ENCODE data around the gene KIAA0232. TPM values are rescaled to one million over a fixed set of nuclear protein-coding genes. Genes with fewer than 3 reads are reported as not detected.

KIAA0232 gene
- total RNA-seq, 1 experiment from 2014 or later = 28.5 TPM

- Mint-ChIP-seq H3K36me3 (ENCODE audit: insufficient read depth in 1 of 3, low read depth in 3 of 3) (peaks cover 4 to 22% (median 16%) of the 10 kb centered on the region in 3 experiments; a peak in 5 of 7 replicates), H3K9me3 (no peaks in the 10 kb centered on the region), H3K4me3 (no peak overlapping the region), H3K27ac (no peak overlapping the region), H3K27me3 (ENCODE audit: low read depth) (no peaks in the 10 kb centered on the region), H3K4me1 (peaks cover 22 to 27% of the 10 kb centered on the region in 2 experiments)
- H2BK20ac ChIP-seq (ENCODE audit: low read depth, low read length, poor library complexity, severe bottlenecking) = no peak overlapping the region
- TF ChIP-seq, protein P1, sequence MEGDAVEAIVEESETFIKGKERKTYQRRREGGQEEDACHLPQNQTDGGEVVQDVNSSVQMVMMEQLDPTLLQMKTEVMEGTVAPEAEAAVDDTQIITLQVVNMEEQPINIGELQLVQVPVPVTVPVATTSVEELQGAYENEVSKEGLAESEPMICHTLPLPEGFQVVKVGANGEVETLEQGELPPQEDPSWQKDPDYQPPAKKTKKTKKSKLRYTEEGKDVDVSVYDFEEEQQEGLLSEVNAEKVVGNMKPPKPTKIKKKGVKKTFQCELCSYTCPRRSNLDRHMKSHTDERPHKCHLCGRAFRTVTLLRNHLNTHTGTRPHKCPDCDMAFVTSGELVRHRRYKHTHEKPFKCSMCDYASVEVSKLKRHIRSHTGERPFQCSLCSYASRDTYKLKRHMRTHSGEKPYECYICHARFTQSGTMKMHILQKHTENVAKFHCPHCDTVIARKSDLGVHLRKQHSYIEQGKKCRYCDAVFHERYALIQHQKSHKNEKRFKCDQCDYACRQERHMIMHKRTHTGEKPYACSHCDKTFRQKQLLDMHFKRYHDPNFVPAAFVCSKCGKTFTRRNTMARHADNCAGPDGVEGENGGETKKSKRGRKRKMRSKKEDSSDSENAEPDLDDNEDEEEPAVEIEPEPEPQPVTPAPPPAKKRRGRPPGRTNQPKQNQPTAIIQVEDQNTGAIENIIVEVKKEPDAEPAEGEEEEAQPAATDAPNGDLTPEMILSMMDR (conservative IDR thresholded peaks at IDR 0.05) = no peak
- peaks cover 1% of the 10 kb centered on the region; the same call in 1 of the 2 replicates for H3K79me2 ChIP-seq (ENCODE audit: insufficient read depth, low read length)
- no peak overlapping the region for H3K27ac ChIP-seq (ENCODE audit: insufficient read length, low read depth, low read length)
- H2AFZ ChIP-seq (ENCODE audit: low read length) = no peak overlapping the region
- no peak overlapping the region for H3K56ac ChIP-seq (ENCODE audit: insufficient read length, low read depth, low read length)
- no peaks in the 10 kb centered on the region for H3K9me3 ChIP-seq (ENCODE audit: control insufficient read depth, low read depth, low read length)
- no peak overlapping the region for H2BK12ac ChIP-seq (ENCODE audit: insufficient read length, low read depth, low read length)
- H3K79me1 ChIP-seq (ENCODE audit: insufficient read depth, low read depth, low read length, poor library complexity, severe bottlenecking) = no peaks in the 10 kb centered on the region
- no CpG with 5 or more reads among the region's 3 CpGs for WGBS (ENCODE audit: extremely low coverage, insufficient read length, low lambda C conversion rate)
- H2AK5ac ChIP-seq (ENCODE audit: insufficient read length, low read length) = no peak overlapping the region
- H3K4me2 ChIP-seq (ENCODE audit: insufficient read depth, insufficient read length, low read length) = no peak overlapping the region
- no peak overlapping the region for H4K91ac ChIP-seq (ENCODE audit: insufficient read length, low read depth, low read length)
- no peak overlapping the region for H2BK15ac ChIP-seq (ENCODE audit: low read depth, low read length)
- H3K18ac ChIP-seq (ENCODE audit: insufficient read length, low read depth, low read length) = no peak overlapping the region
- H3K27me3 ChIP-seq (ENCODE audit: insufficient read depth, low read length) = no peaks in the 10 kb centered on the region
- H3K14ac ChIP-seq (ENCODE audit: insufficient read depth, low read length) = no peak overlapping the region
- H3K4ac ChIP-seq (ENCODE audit: low read depth, low read length) = no peak overlapping the region
- H2BK5ac ChIP-seq (ENCODE audit: insufficient read length, low read length) = no peak overlapping the region
- H3T11ph ChIP-seq (ENCODE audit: low read length) = no peak overlapping the region
- no peak for DNase-seq
- peaks cover 5% of the 10 kb centered on the region for H4K20me1 ChIP-seq (ENCODE audit: control insufficient read depth, insufficient read depth, insufficient read length)
- H3K23ac ChIP-seq (ENCODE audit: insufficient read length, low read depth, low read length) = no peak overlapping the region
- H3K4me1 ChIP-seq (ENCODE audit: insufficient read depth, low read length) = no peaks in the 10 kb centered on the region
- H4K8ac ChIP-seq (replicated peaks; ENCODE audit: insufficient read length, low read depth, low read length) = no peak overlapping the region
- no peak overlapping the region for H4K5ac ChIP-seq (ENCODE audit: insufficient read length, low read depth, low read length)
- H3K23me2 ChIP-seq (ENCODE audit: insufficient read length, low read depth, low read length, poor library complexity, severe bottlenecking) = no peaks in the 10 kb centered on the region
- no peak overlapping the region for H2BK120ac ChIP-seq (ENCODE audit: low read depth, low read length, poor library complexity, severe bottlenecking)
- H3K9ac ChIP-seq (ENCODE audit: extremely low read depth, insufficient read length, low read length) = no peak overlapping the region
These were observed 150.4 kb downstream of the KIAA0232 start for GRCh38 chr4:6932918-6933317.

Other genes with a start within 250 kb of the KIAA0232 start
- gene MAN2B2, start 207.5 kb upstream of the KIAA0232 start, total RNA-seq (2021) = 5.8 and 5.9 TPM in 2 replicates
- gene MRFAP1, start 142.0 kb upstream of the KIAA0232 start, total RNA-seq (2021) = 328 and 329 TPM in 2 replicates
- not detected in 2 replicates for gene S100P, start 88.8 kb upstream of the KIAA0232 start, total RNA-seq (2021)
- 57.7 and 60.3 TPM in 2 replicates for gene MRFAP1L1, start 72.9 kb upstream of the KIAA0232 start, total RNA-seq (2021)
- 14.3 and 14.9 TPM in 2 replicates for gene BLOC1S4, start 66.6 kb upstream of the KIAA0232 start, total RNA-seq (2021)
- 44.5 and 50.2 TPM in 2 replicates for gene TBC1D14, start 127.1 kb downstream of the KIAA0232 start, total RNA-seq (2021)

Measured in H9 (cell line).